ENCODE data around the gene GALNS.
A peak's percentile ranks its signal among the peaks of the same experiment; 100 is the strongest.

The GALNS gene

GRCh38 chr16:88820385-88821025 is 36.2 kb downstream of the GALNS start:
- DNase-seq (ENCODE audit: low read depth in 4 of 4, low spot score in 1 of 4) = no peak

GRCh38 chr16:88819126-88819525 is 37.6 kb downstream of the GALNS start:
- DNase-seq (ENCODE audit: low read depth in 4 of 4, low spot score in 1 of 4) = no peak

- no peak for DNase-seq (ENCODE audit: low read depth in 4 of 4, low spot score in 1 of 4)
These were observed 38.2 kb downstream of the GALNS start for GRCh38 chr16:88818575-88818874.

GRCh38 chr16:88817785-88818574 is 38.8 kb downstream of the GALNS start:
- no peak for DNase-seq (ENCODE audit: low read depth in 4 of 4, low spot score in 1 of 4)

GRCh38 chr16:88816736-88817535 is 39.8 kb downstream of the GALNS start:
- no peak for DNase-seq (ENCODE audit: low read depth in 4 of 4, low spot score in 1 of 4)

- DNase-seq (ENCODE audit: low read depth in 4 of 4, low spot score in 1 of 4) = no peak
These were observed 40.7 kb downstream of the GALNS start for GRCh38 chr16:88815901-88816589.

GRCh38 chr16:88815227-88815626 is 41.5 kb downstream of the GALNS start:
- DNase-seq (ENCODE audit: low read depth in 4 of 4, low spot score in 1 of 4) = no peak

- no peak for DNase-seq (ENCODE audit: low read depth in 4 of 4, low spot score in 1 of 4)
These were observed 42.6 kb downstream of the GALNS start for GRCh38 chr16:88814144-88814502.

- no peak for DNase-seq (ENCODE audit: low read depth in 4 of 4, low spot score in 1 of 4)
These were observed 43.2 kb downstream of the GALNS start for GRCh38 chr16:88813269-88814143.

GRCh38 chr16:88812513-88813268 is 44.1 kb downstream of the GALNS start:
- DNase-seq (ENCODE audit: low read depth in 4 of 4, low spot score in 1 of 4) = no peak

GRCh38 chr16:88811769-88812512 is 44.8 kb downstream of the GALNS start, which contains the start of gene APRT:
TSS of gene APRT (minus strand) at chr16:88811928. CDS start at chr16:88811899, 29 bp downstream.
- DNase-seq (ENCODE audit: low read depth in 4 of 4, low spot score in 1 of 4) = peak; percentile 93 to 98 (median 94)

GRCh38 chr16:88810912-88811768 is 45.6 kb downstream of the GALNS start:
- peak in 2 of 4 experiments; percentile 33 to 58 for DNase-seq (ENCODE audit: low read depth in 4 of 4, low spot score in 1 of 4)

- DNase-seq (ENCODE audit: low read depth in 4 of 4, low spot score in 1 of 4) = no peak
These were observed 46.4 kb downstream of the GALNS start for GRCh38 chr16:88810166-88810911.

- DNase-seq (ENCODE audit: low read depth in 4 of 4, low spot score in 1 of 4) = no peak
These were observed 47.0 kb downstream of the GALNS start for GRCh38 chr16:88809676-88810165.

- no peak for DNase-seq (ENCODE audit: low read depth in 4 of 4, low spot score in 1 of 4)
These were observed 47.6 kb downstream of the GALNS start for GRCh38 chr16:88809068-88809675.

GRCh38 chr16:88807626-88808453 is 48.9 kb downstream of the GALNS start:
- no peak for DNase-seq (ENCODE audit: low read depth in 4 of 4, low spot score in 1 of 4)
